B cell (primary cell): Measurements from ENCODE around the gene SLC5A5. TPM values are rescaled to one million over a fixed set of nuclear protein-coding genes. Genes with fewer than 3 reads are reported as not detected.

Experiments used
- ATAC-seq: fragments of 200-7000 bp; cut with Tn5 transposase; one replicate; pipeline ENCODE4 v1.10.0; 2021; ENCODE audit warnings: low read depth, mild to moderate bottlenecking, moderate number of reproducible peaks, moderate library complexity
- CTCF ChIA-PET: fragments of 350-600 bp; sonication (Branson Sonifier 250); formaldehyde crosslinking; loops from one replicate; lab custom pipeline; 2021; ENCODE audit warnings: antibody characterized with exemption, inconsistent platforms; lab: Charles Lee
- POLR2A ChIA-PET: fragments of 350-600 bp; sonication (Branson Sonifier 250); formaldehyde crosslinking; loops from one replicate; lab custom pipeline; 2021; ENCODE audit warnings: antibody characterized with exemption; lab: Charles Lee
- DNase-seq: peaks from one replicate; pipeline ENCODE4 v3.0.0; 2013
- H2AFZ ChIP-seq: 2 replicates; pipeline ENCODE4 v1.6.1; 2012; ENCODE audit warnings: mild to moderate bottlenecking, low read depth, low read length; ENCODE audit not compliant: insufficient read depth, poor library complexity, severe bottlenecking
- H3K27ac ChIP-seq, 2 donors: 1 replicate in 1 of 2; 2 replicates in 1 of 2; pipeline ENCODE4 v1.5.1; 2012 to 2013; ENCODE audit warnings: low read length in 2 of 2, mild to moderate bottlenecking in 2 of 2, moderate library complexity in 1 of 2
- H3K27me3 ChIP-seq, 4 experiments: fragments of 200-600 bp in 1 of 4; sonication (generic) in 1 of 4; replicated peaks in 1 of 4; 1 replicate in 2 of 4; 2 replicates in 2 of 4; pipeline versions ENCODE4 v1.6.1 to v1.7.0; 2013 to 2016; ENCODE audit warnings: low read length in 3 of 4, mild to moderate bottlenecking in 2 of 4, mixed read lengths in 1 of 4, moderate library complexity in 1 of 4; ENCODE audit not compliant: insufficient read depth in 4 of 4, control insufficient read depth in 3 of 4; ENCODE audit errors: control extremely low read depth in 1 of 4
- H3K36me3 ChIP-seq, 2 experiments: replicated peaks in 1 of 2; 1 replicate in 1 of 2; 2 replicates in 1 of 2; pipeline versions ENCODE4 v1.6.1 to v1.7.1; 2013; ENCODE audit warnings: low read length in 1 of 2; ENCODE audit not compliant: insufficient read depth in 2 of 2, control insufficient read depth in 1 of 2; ENCODE audit errors: control extremely low read depth in 1 of 2, extremely low read depth in 1 of 2
- H3K4me1 ChIP-seq, 2 donors: fragments of 200-600 bp in 1 of 2; sonication (generic) in 1 of 2; 1 replicate in 1 of 2; 2 replicates in 1 of 2; pipeline versions ENCODE4 v1.5.1 to v1.6.1; 2013 to 2017; ENCODE audit warnings: low read length in 2 of 2; ENCODE audit not compliant: control insufficient read depth in 2 of 2, insufficient read depth in 2 of 2
- H3K4me2 ChIP-seq: replicated peaks from 2 replicates; pipeline ENCODE3; 2012; ENCODE audit warnings: mild to moderate bottlenecking, low read depth, low read length; ENCODE audit not compliant: poor library complexity, severe bottlenecking
- H3K4me3 ChIP-seq, 5 experiments: fragments of 200-600 bp in 1 of 5; sonication (generic) in 1 of 5; 1 replicate in 3 of 5; 2 replicates in 2 of 5; pipeline versions ENCODE4 v1.5.1 to v1.7.0; 2011 to 2016; ENCODE audit warnings: low read length in 4 of 5, mild to moderate bottlenecking in 4 of 5, low read depth in 2 of 5, control low read depth in 1 of 5, moderate library complexity in 1 of 5; ENCODE audit not compliant: insufficient read depth in 1 of 5; ENCODE audit errors: control extremely low read depth in 1 of 5, extremely low read depth in 1 of 5
- H3K79me2 ChIP-seq: fragments of 200-600 bp; sonication (generic); one replicate; pipeline ENCODE4 v1.6.0; 2016; ENCODE audit warnings: low read length; ENCODE audit not compliant: control insufficient read depth, insufficient read depth
- H3K9ac ChIP-seq: fragments of 200-600 bp; sonication (generic); 2 replicates; pipeline ENCODE4 v1.6.1; 2017; ENCODE audit warnings: mild to moderate bottlenecking, low read length, moderate library complexity
- H3K9me3 ChIP-seq, 3 donors: one replicate each; pipeline versions ENCODE4 v1.6.1 to v1.7.1; 2013; ENCODE audit warnings: low read length in 2 of 3; ENCODE audit not compliant: control insufficient read depth in 2 of 3, insufficient read depth in 1 of 3; ENCODE audit errors: control extremely low read depth in 1 of 3
- H4K20me1 ChIP-seq: 2 replicates; pipeline ENCODE4 v1.6.0; 2012; ENCODE audit warnings: mild to moderate bottlenecking, low read length; ENCODE audit not compliant: insufficient read depth, control insufficient read depth, poor library complexity, severe bottlenecking
- H3K27ac Mint-ChIP-seq: one replicate; pipeline ENCODE4 v1.8.0; 2021; ENCODE audit warnings: mixed read lengths
- H3K27me3 Mint-ChIP-seq: one replicate; pipeline ENCODE4 v1.8.0; 2021; ENCODE audit warnings: mixed read lengths
- H3K4me1 Mint-ChIP-seq: one replicate; pipeline ENCODE4 v1.8.0; 2021; ENCODE audit warnings: mixed read lengths
- H3K4me3 Mint-ChIP-seq: one replicate; pipeline ENCODE4 v1.8.0; 2021; ENCODE audit warnings: mixed read lengths
- H3K9me3 Mint-ChIP-seq: one replicate; pipeline ENCODE4 v1.8.0; 2022; ENCODE audit warnings: mixed read lengths; ENCODE audit not compliant: insufficient read depth
- CTCF ChIP-seq: fragments of 200-600 bp; IDR thresholded peaks from one replicate; pipeline ENCODE4 v1.8.0; 2022; ENCODE audit warnings: antibody characterized with exemption, mild to moderate bottlenecking
- EZH2 ChIP-seq: IDR thresholded peaks from 2 replicates; pipeline ENCODE4 v1.6.1; 2012; ENCODE audit warnings: borderline replicate concordance, low read depth, mild to moderate bottlenecking, moderate library complexity, low read length; ENCODE audit not compliant: insufficient read depth, poor library complexity, severe bottlenecking
- WGBS: methylation state at CpG from one replicate; pipeline ENCODE4 v1.1.5; 2013; ENCODE audit warnings: missing lambda C conversion rate; ENCODE audit not compliant: insufficient coverage; 5-methylcytosine and 5-hydroxymethylcytosine counted together
- intact Hi-C: fragments of 100-400 bp; cut with micrococcal nuclease; formaldehyde crosslinking; loops from one replicate; pipeline ENCODE4 v1.10.0; 2022
- polyA plus RNA-seq: library from polyadenylated mRNA; depleted of rRNA; stranded (reverse); fragments of >200 nt; gene quantifications from 2 replicates; pipeline ENCODE4 v1.2.3, GENCODE V29; 2012
- total RNA-seq, 2 donors: library from RNA; stranded (reverse); fragments of 120-200 nt in 1 of 2; gene quantifications; 1 replicate in 1 of 2; 2 replicates in 1 of 2; pipeline versions ENCODE4 v1.2.3 to v1.2.4, GENCODE V29; 2013 to 2022

Gene SLC5A5
- total and polyA plus RNA-seq, 2 donors (not counting 1 experiment from before 2014, with no cell fraction given): 0.07 to 0.40 TPM

- TF ChIP-seq EZH2 (no peak), CTCF (no peak)
- no peaks in the 10 kb centered on the region for H3K9me3 Mint-ChIP-seq
- Histone ChIP-seq H2AFZ (no peak overlapping the region), H4K20me1 (peaks cover 48% of the 10 kb centered on the region), H3K36me3 (peaks cover 4 to 47% of the 10 kb centered on the region in 2 experiments), H3K27ac (peak overlapping the region; percentile 69 to 76), H3K4me1 (peaks cover 23 to 31% of the 10 kb centered on the region in 2 donors), H3K9ac (no peak overlapping the region), H3K4me2 (peak overlapping the region; percentile 28), H3K27me3 (no peaks in the 10 kb centered on the region), H3K4me3 (no peak overlapping the region), H3K79me2 (peaks cover 31% of the 10 kb centered on the region), H3K9me3 (no peaks in the 10 kb centered on the region)
- ChIA-PET CTCF (interaction anchor here (2.1 to 15.3 kb wide), 2 partner anchors 70 to 72 kb away, joined by 9 to 374 read pairs; partner anchors contain the start of gene CCDC124), POLR2A (interaction anchor here (1.6 kb wide), 1 partner anchor 70 kb away, joined by 5 read pairs; the partner anchor contains the start of gene CCDC124)
- intact Hi-C loops: no loop called here
- no peak for ATAC-seq
- H3K27me3 Mint-ChIP-seq: no peaks in the 10 kb centered on the region
- peak overlapping the region; percentile 67 for H3K4me3 Mint-ChIP-seq
- 79% methylated on average over 23 of the region's 31 CpGs for WGBS
- peaks cover 39% of the 10 kb centered on the region for H3K4me1 Mint-ChIP-seq
- DNase-seq: peak; percentile 71
- H3K27ac Mint-ChIP-seq: peak overlapping the region; percentile 76
Observed at GRCh38 chr19:17862711-17863519, 8.8 kb upstream of the SLC5A5 start.
